Left ventricle myocardium superior (tissue), 1 donor: ENCODE measurements around the gene JADE2. TPM values are rescaled to one million over a fixed set of nuclear protein-coding genes. Genes with fewer than 3 reads are reported as not detected.
"Not testable (repeated sequence)": the region's sequence is repeated elsewhere in the genome, so short reads cannot be mapped to it uniquely, and the experiment has no call there.

Experiments used
- ATAC-seq: fragments of 200-7000 bp; cut with Tn5 transposase; one replicate; pipeline ENCODE4 v1.9.1; 2020; ENCODE audit warnings: mild to moderate bottlenecking, moderate library complexity
- DNase-seq: peaks from one replicate; pipeline ENCODE4 v3.0.0-alpha.2; 2020
- intact Hi-C: fragments of 100-400 bp; cut with micrococcal nuclease; formaldehyde crosslinking; loops from one replicate; pipeline ENCODE4 v1.11.0; 2022
- long read RNA-seq: library from polyadenylated mRNA; unstranded; transcript quantifications from one replicate; pipeline ENCODE4 v2.0.0, GENCODE V29; 2021
- total RNA-seq: library from RNA; stranded (reverse); fragmentation: NEBNext Ultra II Directional; extraction: Animal tissue kit (Norgen Biotek cat#: 25700); gene quantifications from one replicate; pipeline ENCODE4 v1.2.1, GENCODE V29; 2021
- donor health status: DM: no; HTN: yes; CAD: no; lungs with severe emphysema.

JADE2 gene
- 28.7 TPM for total RNA-seq
- long read RNA-seq, partial matches to known transcripts = 1 of 9 reads
- long read RNA-seq, other reads (novel, unspliced or antisense) = 8 of 9 reads

DNA sequence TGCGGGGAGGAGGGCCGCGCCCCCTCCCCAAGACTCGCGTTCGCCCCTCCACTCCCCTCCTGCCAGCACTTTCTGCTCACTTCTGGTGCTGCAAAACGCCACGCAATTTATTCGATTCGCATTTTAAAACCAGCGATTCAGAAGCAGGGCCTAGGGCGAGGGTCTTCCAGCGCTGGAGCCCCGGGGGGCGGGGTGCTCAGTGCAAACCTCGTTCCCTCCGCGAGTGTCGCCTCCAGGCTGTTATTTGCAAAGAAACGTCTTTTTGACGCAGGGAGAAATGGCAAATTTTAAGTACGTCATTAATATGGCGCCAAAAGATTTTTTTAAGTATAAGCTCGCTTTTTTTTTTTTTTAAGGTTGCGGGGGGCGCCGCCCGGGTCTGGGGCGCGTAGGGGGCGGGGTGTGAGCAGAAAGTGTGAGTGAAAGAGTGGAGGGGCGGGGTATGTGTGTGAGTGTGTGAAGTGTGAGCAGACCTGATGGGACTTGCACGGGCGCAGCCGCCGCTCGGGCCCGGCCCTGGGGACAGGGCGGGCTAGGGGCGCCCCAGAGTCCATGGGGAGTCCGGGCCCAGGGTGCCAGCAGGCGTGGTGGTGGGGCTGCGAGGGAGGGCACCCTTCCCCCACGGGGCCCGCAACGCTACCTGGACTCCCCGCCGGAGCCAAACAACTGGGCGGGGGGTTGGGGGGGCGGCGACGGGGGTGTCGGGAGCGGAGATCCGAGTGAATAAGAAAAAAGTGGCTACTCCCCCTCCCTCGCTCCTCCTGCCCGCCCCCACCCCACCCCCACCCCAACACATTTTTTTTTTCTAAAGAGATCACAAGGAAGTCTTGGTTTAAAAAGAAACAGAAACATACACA, at the start of gene JADE2:
JADE2 (plus strand) TSS at position 845 of the 857 bp plus-strand sequence. CDS start 10,188 bp downstream, outside the sequence.
- ATAC-seq = peak; percentile 49
- intact Hi-C loops = no loop called here
- DNase-seq = peak; percentile 83

GRCh38 chr5:134477462-134478245, 47.8 kb upstream of the JADE2 start:
- DNase-seq (no peak), ATAC-seq (no peak)
- intact Hi-C loops = no loop called here

DNA sequence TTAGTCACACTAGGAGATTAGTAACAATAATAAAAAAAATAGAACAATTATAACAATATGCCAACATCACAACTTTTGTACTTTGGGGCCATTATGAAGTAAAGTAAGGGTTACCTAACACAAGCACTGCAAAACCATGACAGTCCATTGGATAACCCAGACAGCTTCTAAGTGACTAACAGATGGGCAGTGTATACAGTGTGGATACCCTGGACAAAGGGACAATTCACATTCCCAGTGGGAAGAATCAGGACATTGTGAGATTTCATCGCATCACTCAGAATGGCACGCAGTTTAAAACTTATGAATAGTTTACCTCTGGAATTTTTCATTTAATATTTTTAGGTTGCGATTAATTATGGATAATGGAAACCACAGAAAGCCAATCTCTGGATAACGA, 45.6 kb upstream of the JADE2 start:
- no peak for ATAC-seq
- intact Hi-C loops = no loop called here
- DNase-seq = no peak

GRCh38 chr5:134489227-134489944, 36.1 kb upstream of the JADE2 start:
- intact Hi-C loops = no loop called here
- ATAC-seq (no peak), DNase-seq (no peak)

DNA sequence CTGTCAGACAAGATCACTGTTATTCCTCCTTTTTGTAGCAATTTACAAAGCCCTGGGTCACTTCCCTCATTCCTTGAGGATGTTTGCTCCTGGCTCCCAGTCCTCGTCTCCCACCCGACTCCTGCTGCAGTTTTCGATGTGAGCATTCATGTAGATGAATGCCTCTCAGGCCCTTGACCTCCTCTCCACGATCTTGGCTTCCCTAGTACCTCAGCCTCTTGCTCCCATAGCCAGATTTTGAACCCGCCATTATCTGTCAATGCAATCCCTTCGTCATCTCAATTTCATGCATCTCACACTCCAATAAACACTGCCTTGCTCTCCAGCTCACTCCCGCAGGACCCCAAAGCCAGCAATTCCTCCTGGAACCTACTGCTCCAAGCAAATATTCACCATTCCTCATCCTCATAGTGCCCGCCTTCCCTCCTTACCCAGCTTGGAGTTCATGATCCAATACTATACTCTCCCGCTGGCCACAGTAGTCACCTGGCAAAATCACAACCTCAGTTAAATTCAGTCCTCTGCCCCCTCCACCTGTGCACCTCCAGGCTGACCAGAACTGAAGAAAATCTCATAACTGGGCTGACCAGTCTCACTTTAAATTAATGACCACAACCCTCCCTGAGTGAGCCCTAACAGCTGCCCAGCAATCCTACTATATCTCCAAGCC, 35.1 kb upstream of the JADE2 start:
- intact Hi-C loops = no loop called here
- DNase-seq (no peak), ATAC-seq (no peak)

GRCh38 chr5:134490925-134491271, 34.6 kb upstream of the JADE2 start:
- DNase-seq (no peak), ATAC-seq (no peak)
- intact Hi-C loops = no loop called here

GRCh38 chr5:134491841-134492442, 33.5 kb upstream of the JADE2 start:
- ATAC-seq = no peak
- intact Hi-C loops = no loop called here
- no peak for DNase-seq

- no peak for ATAC-seq
- no peak for DNase-seq
- intact Hi-C loops = no loop called here
These were observed 32.9 kb upstream of the JADE2 start for GRCh38 chr5:134492568-134492967.

GRCh38 chr5:134493461-134494055, 31.9 kb upstream of the JADE2 start:
- DNase-seq = no peak
- intact Hi-C loops = no loop called here
- ATAC-seq = no peak

DNA sequence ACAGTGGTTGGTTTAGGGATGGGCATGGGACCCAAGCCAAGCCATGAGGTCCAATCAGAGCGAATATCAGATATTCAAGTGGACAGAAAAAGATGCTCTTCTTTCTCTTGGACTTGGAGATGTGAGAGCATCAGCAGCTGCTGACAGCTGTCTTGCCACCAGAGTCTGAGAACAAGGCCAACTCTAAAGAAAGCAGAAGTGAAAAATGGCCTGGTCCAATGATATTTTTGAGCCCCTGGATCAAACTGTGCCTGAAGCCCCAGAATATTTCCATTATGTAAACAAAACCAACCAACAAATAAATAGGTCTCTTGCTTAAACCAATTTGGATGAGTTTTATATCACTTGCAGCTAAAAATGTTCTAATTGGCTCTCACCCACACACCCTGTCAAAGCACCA, 30.7 kb upstream of the JADE2 start:
- DNase-seq (no peak), ATAC-seq (no peak)
- intact Hi-C loops = no loop called here

DNA sequence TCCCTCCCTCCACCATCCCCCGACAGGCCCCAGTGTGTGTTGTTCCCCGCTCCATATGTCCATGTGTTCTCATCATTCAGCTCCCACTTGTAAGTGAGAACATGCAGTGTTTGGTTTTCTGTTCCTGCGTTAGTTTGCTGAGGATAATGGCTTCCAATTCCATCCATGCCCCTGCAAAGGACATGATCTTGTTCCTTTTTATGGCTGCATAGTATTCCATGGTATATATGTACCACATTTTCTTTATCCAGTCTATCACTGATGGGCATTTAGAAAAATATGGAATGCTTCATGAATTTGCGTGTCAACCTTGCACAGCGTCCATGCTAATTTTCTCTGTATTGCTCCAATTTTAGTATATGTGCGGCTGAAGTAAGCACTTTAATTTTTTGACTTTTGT, 25.6 kb upstream of the JADE2 start:
- ATAC-seq, intact Hi-C loops, DNase-seq: not testable (repeated sequence)

GRCh38 chr5:134500699-134501430, 24.6 kb upstream of the JADE2 start:
- intact Hi-C loops = no loop called here
- DNase-seq (no peak), ATAC-seq (no peak)

DNA sequence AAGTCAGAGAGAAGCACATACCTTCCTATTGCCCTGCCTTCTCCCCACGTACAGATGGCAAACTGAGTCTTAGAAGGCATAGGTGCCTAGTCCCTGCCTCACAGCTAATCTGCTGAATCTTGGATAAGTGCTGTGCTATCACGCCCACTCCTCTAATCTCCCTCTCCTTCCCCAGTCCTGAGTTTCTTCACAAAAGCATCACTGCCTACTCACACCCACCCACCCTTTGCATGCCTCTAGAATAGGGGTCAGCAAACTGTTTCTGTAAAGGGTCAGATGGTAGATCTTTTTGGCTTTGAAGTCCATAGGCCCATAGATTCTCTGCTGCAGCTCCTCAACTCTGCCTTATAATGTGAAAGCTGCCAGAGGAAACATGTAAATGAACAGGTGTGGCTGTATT, 23.2 kb upstream of the JADE2 start:
- intact Hi-C loops = no loop called here
- no peak for DNase-seq
- no peak for ATAC-seq

- DNase-seq (peak; percentile 72), ATAC-seq (peak; percentile 60)
- intact Hi-C loops = no loop called here
These were observed 22.2 kb upstream of the JADE2 start for GRCh38 chr5:134503088-134503936.

- intact Hi-C loops = no loop called here
- DNase-seq = no peak
These were observed 21.5 kb upstream of the JADE2 start for GRCh38 chr5:134503937-134504437.

GRCh38 chr5:134504629-134505300, 20.7 kb upstream of the JADE2 start:
- intact Hi-C loops = no loop called here
- DNase-seq (no peak), ATAC-seq (no peak)

More at GRCh38 chr5:134503937-134504437, 21.5 kb upstream of the JADE2 start:
- no peak for ATAC-seq
